Activated naive CD4-positive, alpha-beta T cell (primary cell): ENCODE measurements around the gene DUOX2.
"Not testable (repeated sequence)": the region's sequence is repeated elsewhere in the genome, so short reads cannot be mapped to it uniquely, and the experiment has no call there.

Experiments
- DNase-seq, 4 experiments: peaks; one replicate each; lab custom pipeline; 2025; lab: John Stamatoyannopoulos, UW

Gene DUOX2

GRCh38 chr15:45100884-45101625 lies 12.9 kb downstream of the DUOX2 start:
- DNase-seq = no peak

GRCh38 chr15:45099549-45100165 lies 14.3 kb downstream of the DUOX2 start:
- DNase-seq = no peak

GRCh38 chr15:45097466-45097865 lies 16.5 kb downstream of the DUOX2 start:
- DNase-seq = no peak

- no peak for DNase-seq
Measured at GRCh38 chr15:45095661-45096060, 18.3 kb downstream of the DUOX2 start.

- no peak for DNase-seq
Measured at GRCh38 chr15:45094358-45094730, 19.6 kb downstream of the DUOX2 start.

GRCh38 chr15:45093622-45094357 lies 20.2 kb downstream of the DUOX2 start:
- no peak for DNase-seq

- no peak for DNase-seq
Measured at GRCh38 chr15:45093013-45093412, 21.0 kb downstream of the DUOX2 start.

- DNase-seq = no peak
Measured at GRCh38 chr15:45091576-45091975, 22.4 kb downstream of the DUOX2 start.

- DNase-seq = no peak
Measured at GRCh38 chr15:45091161-45091560, 22.8 kb downstream of the DUOX2 start.

- no peak for DNase-seq
Measured at GRCh38 chr15:45089712-45090373, 24.1 kb downstream of the DUOX2 start.

GRCh38 chr15:45088801-45089711 lies 24.9 kb downstream of the DUOX2 start:
- no peak for DNase-seq

GRCh38 chr15:45087513-45087912 lies 26.5 kb downstream of the DUOX2 start:
- DNase-seq = no peak

- DNase-seq = no peak
Measured at GRCh38 chr15:45084163-45084562, 29.8 kb downstream of the DUOX2 start.

GRCh38 chr15:45083223-45083622 lies 30.7 kb downstream of the DUOX2 start:
- DNase-seq = no peak

- DNase-seq = not testable (repeated sequence)
Measured at GRCh38 chr15:45082412-45082811, 31.6 kb downstream of the DUOX2 start.

- not testable (repeated sequence) for DNase-seq
Measured at GRCh38 chr15:45080593-45080992, 33.4 kb downstream of the DUOX2 start.

GRCh38 chr15:45079628-45080246 lies 34.2 kb downstream of the DUOX2 start:
- not testable (repeated sequence) for DNase-seq

- not testable (repeated sequence) for DNase-seq
Measured at GRCh38 chr15:45079201-45079600, 34.8 kb downstream of the DUOX2 start.

- not testable (repeated sequence) for DNase-seq
Measured at GRCh38 chr15:45077391-45077790, 36.6 kb downstream of the DUOX2 start.

- DNase-seq = not testable (repeated sequence)
Measured at GRCh38 chr15:45075440-45076320, 38.3 kb downstream of the DUOX2 start.
